AG04449 (cell line): ENCODE measurements around the gene SEMA5B.

ENCODE experiments used
- CTCF ChIA-PET: fragments of 350-600 bp; formaldehyde crosslinking; extraction: SDS; loops from one replicate; lab custom pipeline; 2021; ENCODE audit warnings: antibody characterized with exemption; lab: Yijun Ruan, JAX
- POLR2A ChIA-PET: fragments of 400-600, 350-600 bp; formaldehyde crosslinking; extraction: SDS; loops from one replicate; lab custom pipeline; 2020; ENCODE audit warnings: antibody characterized with exemption, inconsistent platforms; lab: Yijun Ruan, JAX
- DNase-seq: peaks from one replicate; pipeline ENCODE4 v3.0.0-alpha.2; 2010; ENCODE audit warnings: low read depth, low spot score
- H3K4me3 ChIP-seq: 2 replicates; pipeline ENCODE4 v1.5.1; 2011; ENCODE audit warnings: low read depth, mild to moderate bottlenecking, control low read depth, low read length
- CTCF ChIP-seq: IDR thresholded peaks from one replicate; pipeline ENCODE4 v1.5.1; 2011; ENCODE audit warnings: mild to moderate bottlenecking, moderate library complexity, low read length, control low read depth, inconsistent platforms; ENCODE audit not compliant: insufficient read depth; ENCODE audit errors: missing control alignments

The SEMA5B gene

DNA sequence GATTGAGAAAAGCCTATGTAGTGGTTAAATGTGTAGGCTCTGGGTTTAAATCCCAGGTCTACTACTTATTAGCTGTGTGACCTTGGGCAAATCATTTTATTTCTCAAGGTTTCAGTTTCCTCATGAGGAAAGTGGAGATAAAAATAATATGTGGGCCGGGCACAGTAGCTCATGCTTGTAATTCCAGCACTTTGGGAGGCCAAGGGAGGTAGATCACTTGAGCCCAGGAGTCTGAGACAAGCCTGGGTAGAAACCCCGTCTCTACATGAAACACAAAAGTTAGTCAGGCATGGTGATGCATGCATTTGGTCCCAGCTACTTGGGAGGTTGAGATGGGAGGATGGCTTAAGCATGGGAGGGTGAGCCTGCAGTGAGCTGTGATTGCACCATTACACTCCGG, 8.4 kb downstream of the SEMA5B start:
- CTCF ChIA-PET, result no interaction called here
- no peak overlapping the region for H3K4me3 ChIP-seq
- DNase-seq, result no peak
- no peak for TF ChIP-seq CTCF
- POLR2A ChIA-PET, result no interaction called here

DNA sequence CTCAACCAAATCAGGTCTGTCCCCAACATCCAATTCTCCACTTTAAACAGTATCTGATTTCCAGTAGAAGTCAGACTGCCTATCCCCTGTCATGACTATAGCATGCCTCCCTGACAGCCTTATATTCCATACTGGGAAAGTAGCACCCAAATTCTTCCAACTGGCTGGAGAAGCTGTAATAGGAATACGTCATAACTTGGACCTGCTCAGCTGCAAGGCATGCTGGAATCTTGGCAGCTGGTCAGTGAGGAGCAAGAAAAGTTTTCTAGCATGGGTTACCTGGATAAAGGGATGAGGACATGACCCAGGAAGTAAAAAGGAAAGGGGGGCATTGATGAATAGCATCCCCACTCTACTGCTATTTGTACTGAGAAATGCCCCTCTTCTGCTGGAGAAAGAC, 8.9 kb downstream of the SEMA5B start:
- DNase-seq, result no peak
- CTCF ChIA-PET, result no interaction called here
- H3K4me3 ChIP-seq, result no peak overlapping the region
- no peak for TF ChIP-seq CTCF
- POLR2A ChIA-PET, result no interaction called here

- ChIA-PET POLR2A (no interaction called here), CTCF (interaction anchor here (1.0 to 1.8 kb wide), 3 partner anchors 9 to 73 kb away, joined by 3 to 6 read pairs (median 5); no protein-coding TSS in a partner anchor)
- no peak for DNase-seq
- no peak overlapping the region for H3K4me3 ChIP-seq
- TF ChIP-seq CTCF, result no peak
Observed at GRCh38 chr3:123015596-123015995, 12.0 kb downstream of the SEMA5B start.

DNA sequence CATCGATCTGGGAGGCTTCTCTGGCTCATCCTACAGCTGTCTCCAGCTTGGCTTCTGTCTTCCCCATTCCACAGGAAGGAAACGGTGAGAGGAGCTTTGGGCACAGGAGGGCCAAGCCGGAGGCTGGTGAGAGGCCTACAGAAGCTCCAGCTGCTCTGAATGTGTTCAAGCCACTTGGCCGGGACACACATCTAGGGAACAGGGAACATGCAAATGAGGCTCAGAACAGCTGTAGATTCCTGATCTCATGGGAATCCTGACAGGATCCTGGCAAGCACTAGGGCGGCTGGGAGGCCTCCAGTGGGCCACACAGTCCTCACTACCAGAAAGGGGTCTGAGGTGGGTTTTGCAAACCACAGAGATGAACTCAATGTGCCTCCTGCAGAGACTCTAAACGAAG, 13.7 kb downstream of the SEMA5B start:
- H3K4me3 ChIP-seq, result no peak overlapping the region
- DNase-seq, result no peak
- no peak for TF ChIP-seq CTCF
- CTCF ChIA-PET, result interaction anchor here (1.2 to 1.6 kb wide), 2 partner anchors 11 to 15 kb away, joined by 4 read pairs; no protein-coding TSS in a partner anchor
- POLR2A ChIA-PET, result no interaction called here

GRCh38 chr3:123012652-123013051, 14.9 kb downstream of the SEMA5B start:
- DNase-seq, result no peak
- no peak for TF ChIP-seq CTCF
- H3K4me3 ChIP-seq, result no peak overlapping the region
- CTCF ChIA-PET, result interaction anchor here (1.6 kb wide), 1 partner anchor 12 kb away, joined by 4 read pairs; no protein-coding TSS in a partner anchor
- POLR2A ChIA-PET, result no interaction called here

DNA sequence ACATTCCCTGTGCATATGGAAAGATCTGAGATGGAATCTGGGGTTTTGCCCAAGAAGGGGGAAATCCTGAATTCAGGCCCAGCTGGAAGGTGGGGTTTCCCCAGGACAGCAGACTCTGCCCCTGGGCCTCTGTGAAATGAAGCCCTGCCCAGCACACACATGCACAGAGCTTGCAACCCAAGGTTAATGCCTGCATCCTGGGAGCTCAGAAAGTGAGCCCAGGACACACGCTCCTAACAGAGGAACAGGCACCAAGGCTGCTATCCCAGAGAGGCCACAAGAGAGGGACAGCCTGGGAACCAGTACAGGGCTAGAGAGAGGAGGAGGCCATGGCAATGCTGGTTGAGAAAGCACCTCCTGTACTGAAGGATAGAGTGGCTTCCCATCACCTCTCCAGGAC, 16.1 kb downstream of the SEMA5B start:
- no peak for TF ChIP-seq CTCF
- H3K4me3 ChIP-seq, result no peak overlapping the region
- CTCF ChIA-PET, result no interaction called here
- no peak for DNase-seq
- POLR2A ChIA-PET, result no interaction called here
